C4-2B (cell line): ENCODE results near the gene ELP2.
"Not testable (repeated sequence)": the region's sequence is repeated elsewhere in the genome, so short reads cannot be mapped to it uniquely, and the experiment has no call there.

Source experiments
- H3K27ac ChIP-seq: fragments of 450-650 bp; 2 replicates; pipeline ENCODE4 v1.5.1; 2017
- CTCF ChIP-seq: fragments of 450-650 bp; conservative IDR thresholded peaks from 2 replicates; pipeline ENCODE4 v1.5.1; 2017; ENCODE audit warnings: mild to moderate bottlenecking
- ZFX ChIP-seq: fragments of 450-650 bp; IDR thresholded peaks from 2 replicates; pipeline ENCODE4 v1.6.1; 2017

The ELP2 gene

GRCh38 chr18:36129300-36130038 lies at the start of gene ELP2, which contains the start of gene SLC39A6:
Gene ELP2 (plus strand): TSS chr18:36129899. CDS start chr18:36129934, 35 bp downstream.
Gene SLC39A6 (minus strand): TSS chr18:36129340. CDS start chr18:36127007, 2,333 bp downstream.
- TF ChIP-seq ZFX (peak; percentile 86), CTCF (no peak)
- peak within 1 kb of the TSS; percentile 93 for H3K27ac ChIP-seq

- not testable (repeated sequence) for H3K27ac ChIP-seq
Observed at GRCh38 chr18:36081118-36081517, 48.6 kb upstream of the ELP2 start.

- no peak overlapping the region for H3K27ac ChIP-seq
- TF ChIP-seq ZFX, result no peak
- no peak for TF ChIP-seq CTCF
Observed at GRCh38 chr18:36083729-36084128, 46.0 kb upstream of the ELP2 start.

- TF ChIP-seq ZFX (no peak), CTCF (no peak)
- H3K27ac ChIP-seq, result no peak overlapping the region
Observed at GRCh38 chr18:36085195-36085594, 44.5 kb upstream of the ELP2 start.

- no peak overlapping the region for H3K27ac ChIP-seq
- TF ChIP-seq CTCF (no peak), ZFX (no peak)
Observed at GRCh38 chr18:36086186-36086585, 43.5 kb upstream of the ELP2 start.

GRCh38 chr18:36088256-36088655 lies 41.4 kb upstream of the ELP2 start:
- TF ChIP-seq CTCF (no peak), ZFX (no peak)
- H3K27ac ChIP-seq, result no peak overlapping the region

- no peak for TF ChIP-seq CTCF
- no peak for TF ChIP-seq ZFX
Observed at GRCh38 chr18:36089001-36089400, 40.7 kb upstream of the ELP2 start.

GRCh38 chr18:36092116-36092515 lies 37.6 kb upstream of the ELP2 start:
- H3K27ac ChIP-seq, result not testable (repeated sequence)

More at GRCh38 chr18:36089001-36089400, 40.7 kb upstream of the ELP2 start:
- H3K27ac ChIP-seq, result no peak overlapping the region
